T-helper 2 cell (primary cell): ENCODE measurements around the gene TUSC2.

Experiments used
- DNase-seq, 5 experiments: peaks; one replicate each; pipeline versions ENCODE4 v3.0.0 to v3.0.0-alpha.2; 2012 to 2022

TUSC2 gene

DNA sequence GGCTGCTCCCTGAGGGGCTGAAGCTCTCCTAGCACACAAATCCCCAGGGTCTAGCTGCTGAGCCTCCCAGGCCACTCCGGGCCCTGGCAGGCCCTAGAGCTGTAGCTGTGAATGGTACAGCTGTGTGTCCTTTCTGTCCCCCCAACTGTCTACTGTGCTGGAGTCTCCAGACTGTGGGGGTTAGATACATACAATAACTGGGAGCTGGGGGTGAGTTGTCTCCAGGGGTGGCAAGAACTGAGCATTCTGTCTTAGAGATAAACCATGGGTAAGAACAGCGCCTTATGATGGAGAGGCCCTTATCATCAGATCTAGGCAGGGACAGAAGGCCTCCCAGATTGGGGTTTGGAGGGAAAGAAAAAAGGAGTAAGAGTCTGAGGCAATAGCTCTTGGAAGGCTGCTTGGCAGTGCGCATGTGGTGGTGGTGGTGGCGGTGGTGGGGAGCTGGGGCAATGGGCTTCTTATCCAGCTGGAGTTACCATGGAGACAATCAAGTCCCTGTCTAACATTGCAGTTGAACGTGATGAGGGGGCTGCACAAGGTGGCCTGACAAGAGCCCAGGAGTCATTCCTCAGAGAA lies 26.3 kb upstream of the TUSC2 start:
- no peak for DNase-seq

DNA sequence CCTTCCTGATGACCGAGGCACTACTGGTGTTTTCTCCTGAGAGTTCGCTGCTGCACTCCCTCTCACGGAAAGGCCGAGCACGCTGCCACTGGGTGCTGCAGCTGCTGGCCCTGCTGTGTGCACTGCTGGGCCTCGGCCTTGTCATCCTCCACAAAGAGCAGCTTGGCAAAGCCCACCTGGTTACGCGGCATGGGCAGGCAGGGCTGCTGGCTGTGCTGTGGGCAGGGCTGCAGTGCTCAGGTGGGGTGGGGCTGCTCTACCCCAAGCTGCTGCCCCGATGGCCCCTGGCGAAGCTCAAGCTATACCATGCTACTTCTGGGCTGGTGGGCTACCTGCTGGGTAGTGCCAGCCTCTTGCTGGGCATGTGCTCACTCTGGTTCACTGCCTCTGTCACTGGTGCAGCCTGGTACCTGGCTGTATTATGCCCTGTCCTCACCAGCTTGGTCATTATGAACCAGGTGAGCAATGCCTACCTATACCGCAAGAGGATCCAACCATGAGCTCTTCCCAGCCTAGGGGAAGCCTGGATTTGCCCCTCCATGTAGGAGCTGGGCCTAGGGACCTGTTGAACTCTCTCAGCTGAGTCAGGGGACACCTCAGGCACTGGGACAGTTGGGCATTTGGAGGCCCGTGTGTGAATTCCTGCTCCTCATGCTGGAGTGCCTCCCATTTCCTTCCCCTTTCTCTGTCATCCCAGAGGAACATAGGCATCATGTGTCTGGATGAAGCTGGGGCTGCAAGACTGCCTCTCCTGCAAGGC lies 25.4 kb upstream of the TUSC2 start:
- no peak for DNase-seq

DNA sequence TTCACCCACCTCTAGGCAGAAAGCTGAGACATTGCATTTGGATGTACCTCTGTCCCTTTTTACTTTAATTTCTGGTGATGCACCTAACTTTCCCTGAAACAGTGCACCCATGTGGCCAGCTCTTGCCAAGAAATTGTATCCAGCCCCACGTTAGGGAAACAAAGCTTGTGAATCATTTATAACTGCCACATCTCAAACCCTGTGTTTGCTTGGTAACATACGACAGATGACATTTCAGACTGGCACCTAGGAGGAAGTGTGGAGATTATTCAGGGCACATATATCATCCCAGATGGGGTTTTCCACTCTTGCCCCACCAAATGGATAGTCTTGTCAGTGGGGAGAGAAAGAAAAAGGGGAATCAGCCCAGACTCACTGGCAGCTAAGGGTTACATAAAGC lies 24.8 kb upstream of the TUSC2 start:
- DNase-seq: peak in 1 of 5 experiments; percentile 44

DNA sequence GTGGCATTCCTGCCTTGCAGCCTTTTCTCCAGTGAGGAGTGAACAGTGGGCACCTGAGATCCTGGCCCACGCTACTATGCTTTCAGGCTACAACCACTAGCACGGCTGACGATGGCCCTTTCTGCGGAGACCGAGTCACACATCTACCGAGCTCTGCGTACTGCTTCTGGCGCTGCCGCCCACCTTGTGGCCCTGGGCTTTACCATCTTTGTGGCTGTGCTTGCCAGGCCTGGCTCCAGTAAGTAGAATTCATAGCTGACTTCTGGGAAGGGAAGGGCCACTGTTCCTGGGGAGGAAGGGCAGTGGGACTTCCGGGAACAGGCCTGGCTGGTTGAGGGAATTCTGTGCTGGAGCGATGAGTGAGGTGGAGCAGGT lies 23.3 kb upstream of the TUSC2 start:
- no peak for DNase-seq

DNA sequence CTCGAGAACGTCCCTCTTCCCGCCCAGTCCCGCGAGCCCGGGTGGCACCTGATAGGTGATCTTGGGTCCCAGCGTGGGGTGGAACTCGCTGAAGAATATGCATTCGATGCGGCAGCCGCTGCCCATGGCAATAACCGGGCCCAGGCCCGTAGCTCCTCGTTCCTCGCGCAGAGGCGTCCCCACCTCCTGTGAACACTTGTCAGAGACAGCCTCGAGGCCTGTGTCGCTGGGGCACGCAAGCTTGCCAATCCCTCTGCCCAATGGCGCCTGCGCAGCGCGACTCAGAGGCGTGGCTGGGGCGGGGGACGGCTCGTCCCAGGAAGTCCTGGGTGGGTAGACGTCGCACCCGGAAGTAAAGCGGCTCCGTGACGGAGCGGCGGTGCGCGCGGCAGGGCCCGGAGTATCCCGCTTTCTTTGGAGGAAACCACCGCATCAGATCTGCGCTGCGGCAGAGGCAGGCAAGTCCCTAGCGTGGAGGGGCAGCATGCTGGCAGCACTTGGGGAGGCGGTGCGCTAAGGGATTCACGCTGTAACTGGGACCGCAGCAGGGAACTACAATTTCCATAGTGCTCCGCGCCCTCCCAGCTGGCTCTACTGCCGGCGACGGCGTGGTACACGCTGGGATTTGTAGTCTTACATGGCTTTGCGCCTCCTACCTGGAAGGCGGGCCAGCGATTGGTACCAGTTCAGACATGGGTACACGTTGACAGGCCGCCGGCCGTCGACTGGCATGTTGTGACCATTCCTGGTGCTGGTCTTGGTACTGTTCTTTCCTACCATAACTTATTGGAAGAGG lies 22.7 kb upstream of the TUSC2 start, which contains the start of the genes CYB561D2 and NPRL2:
Gene CYB561D2, plus strand, starts transcription at position 336 of the 796 bp plus-strand sequence. CDS start 572 bp downstream, outside the sequence.
Gene NPRL2, minus strand, starts transcription at position 249 of the 796 bp plus-strand sequence. Its CDS starts 123 bp downstream, at position 126.
- peak; percentile 97 to 99 (median 99) for DNase-seq

DNA sequence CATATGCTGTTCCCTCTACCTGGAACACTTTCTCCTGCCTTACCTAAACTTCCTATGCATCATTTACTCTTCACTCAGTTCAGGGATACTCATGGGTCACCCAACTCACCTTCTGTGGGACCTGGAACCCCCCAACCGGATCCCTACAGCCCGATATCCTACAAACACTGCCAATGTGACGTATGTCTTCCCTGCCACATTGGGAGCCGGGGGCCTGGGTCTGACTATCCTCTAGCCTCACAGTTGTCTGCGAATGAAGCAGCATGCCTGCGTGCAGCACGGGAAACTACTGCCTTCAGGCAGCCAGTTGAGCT lies 22.1 kb upstream of the TUSC2 start:
- DNase-seq: no peak

DNA sequence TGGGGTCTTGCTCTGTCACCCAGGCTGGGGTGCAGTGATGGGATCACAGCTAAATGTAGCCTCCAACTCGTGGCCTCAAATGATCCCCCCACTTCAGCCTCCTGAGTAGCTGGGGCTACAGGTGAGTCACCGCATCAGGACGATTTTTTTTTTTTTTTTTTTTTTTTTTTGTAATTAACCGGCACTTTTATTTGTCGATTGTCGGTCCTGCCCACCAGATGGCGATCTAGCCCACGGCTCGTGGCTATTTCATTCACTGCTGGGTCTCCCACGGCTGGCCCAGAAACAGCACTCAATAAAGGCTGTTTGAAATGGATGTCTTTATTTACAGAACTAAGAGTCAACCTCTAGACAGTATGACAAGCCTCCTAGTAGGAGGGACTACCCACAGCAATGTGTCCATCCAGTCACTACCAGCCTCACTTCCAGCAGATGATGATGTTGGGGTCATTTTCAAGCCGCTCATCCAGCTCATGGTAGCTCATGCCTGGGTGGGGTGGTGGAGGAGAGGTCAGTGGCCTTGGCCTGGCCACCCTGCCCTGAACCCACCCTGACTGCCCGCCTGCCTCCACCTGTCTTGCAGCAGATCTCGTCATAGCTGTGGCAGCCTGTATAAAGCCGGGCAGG lies 19.3 kb upstream of the TUSC2 start:
- DNase-seq: peak; percentile 48 to 82 (median 64)

DNA sequence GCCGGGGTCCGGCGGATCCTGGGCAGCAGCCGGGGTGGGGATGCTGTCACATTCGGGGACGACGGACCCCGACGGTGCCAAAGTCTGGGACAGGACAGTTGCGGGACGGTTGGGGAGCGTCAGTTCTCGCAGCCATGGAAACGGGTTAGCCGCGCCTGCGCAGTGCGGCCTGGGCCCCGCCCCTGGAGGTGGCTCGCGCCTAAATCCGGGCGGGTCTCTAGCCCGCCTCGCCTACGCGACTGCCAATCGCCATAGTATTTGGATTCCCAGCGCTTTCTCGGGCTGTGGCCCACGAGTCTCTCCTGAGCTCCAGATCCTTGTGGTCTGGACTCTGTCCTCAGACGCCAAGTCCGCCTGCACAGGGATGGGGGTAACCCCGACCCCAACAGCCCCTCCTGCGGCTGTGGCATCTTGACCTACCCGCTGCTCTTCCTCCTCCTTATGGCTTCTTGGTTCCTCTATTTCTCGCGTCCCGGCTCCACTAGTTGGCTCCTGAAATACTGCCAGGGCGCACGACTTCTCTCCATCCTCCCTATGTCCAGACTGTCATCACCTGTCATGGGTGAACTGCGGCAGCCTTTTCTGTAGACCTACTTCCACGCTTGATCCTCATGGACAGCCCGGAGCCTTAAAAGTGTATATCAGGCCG lies 17.7 kb upstream of the TUSC2 start, which contains the start of gene ZMYND10:
Gene ZMYND10, minus strand, starts transcription at position 147 of the 649 bp plus-strand sequence. CDS start 153 bp downstream, outside the sequence.
- DNase-seq: peak; percentile 54 to 80 (median 64)

DNA sequence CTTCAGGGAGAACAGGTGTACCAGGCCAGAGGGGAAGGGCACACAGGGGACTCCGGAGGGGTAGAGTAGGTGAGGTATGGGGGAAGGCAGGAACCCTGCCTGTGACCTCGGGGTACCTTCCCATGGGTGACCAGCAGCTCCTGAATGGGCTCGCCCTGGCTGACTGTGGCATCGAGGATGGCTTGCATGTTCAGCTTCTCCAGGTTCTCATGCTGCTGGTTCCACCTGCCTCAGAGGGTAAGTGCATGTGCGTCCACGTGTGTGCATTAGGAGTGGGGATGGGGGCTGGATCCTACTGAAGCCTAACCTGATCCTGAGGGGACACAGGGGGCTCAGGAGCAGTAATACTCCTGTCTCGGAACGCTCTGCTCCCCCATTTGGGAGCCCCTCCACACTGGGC lies 17.0 kb upstream of the TUSC2 start:
- DNase-seq: no peak

DNA sequence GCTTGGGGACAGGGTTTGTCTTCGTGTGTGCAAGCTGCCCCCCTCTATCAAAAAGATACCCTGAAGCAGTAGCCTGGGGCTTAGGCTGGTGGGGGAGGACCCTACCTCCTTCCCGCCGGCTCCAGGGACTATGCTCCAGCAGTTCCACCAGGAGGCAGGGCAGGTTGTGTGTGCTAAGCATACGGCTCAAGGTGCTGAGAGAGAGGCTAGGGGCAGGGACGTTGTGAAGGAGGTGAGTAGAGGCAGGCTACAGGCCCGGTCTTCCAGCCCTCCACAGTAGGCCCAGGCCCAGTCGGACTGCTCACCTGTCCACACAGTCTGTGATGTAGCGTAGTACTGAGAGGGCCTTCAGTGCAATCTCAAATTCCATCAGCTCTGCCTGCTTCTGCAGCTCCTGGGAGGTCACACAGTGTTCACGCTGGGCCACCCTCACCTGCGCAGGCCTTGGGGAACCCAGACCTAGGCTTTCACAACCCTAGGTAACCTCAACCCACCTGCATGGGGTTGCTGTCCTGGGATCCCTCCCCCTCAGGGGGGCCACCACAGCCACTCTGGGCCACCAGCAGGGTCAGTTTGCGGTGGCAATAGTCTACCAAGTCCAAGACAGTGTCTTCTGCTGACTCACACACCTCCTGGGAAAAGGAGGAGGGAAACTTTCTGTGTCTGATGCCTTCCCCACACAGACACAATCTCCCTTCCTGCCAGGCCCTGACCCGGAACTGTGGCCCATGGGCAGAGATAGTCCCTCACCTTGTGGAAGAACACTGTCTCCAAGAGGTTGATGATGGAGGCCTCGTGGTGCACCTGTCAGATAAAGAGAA lies 15.0 kb upstream of the TUSC2 start:
- no peak for DNase-seq

DNA sequence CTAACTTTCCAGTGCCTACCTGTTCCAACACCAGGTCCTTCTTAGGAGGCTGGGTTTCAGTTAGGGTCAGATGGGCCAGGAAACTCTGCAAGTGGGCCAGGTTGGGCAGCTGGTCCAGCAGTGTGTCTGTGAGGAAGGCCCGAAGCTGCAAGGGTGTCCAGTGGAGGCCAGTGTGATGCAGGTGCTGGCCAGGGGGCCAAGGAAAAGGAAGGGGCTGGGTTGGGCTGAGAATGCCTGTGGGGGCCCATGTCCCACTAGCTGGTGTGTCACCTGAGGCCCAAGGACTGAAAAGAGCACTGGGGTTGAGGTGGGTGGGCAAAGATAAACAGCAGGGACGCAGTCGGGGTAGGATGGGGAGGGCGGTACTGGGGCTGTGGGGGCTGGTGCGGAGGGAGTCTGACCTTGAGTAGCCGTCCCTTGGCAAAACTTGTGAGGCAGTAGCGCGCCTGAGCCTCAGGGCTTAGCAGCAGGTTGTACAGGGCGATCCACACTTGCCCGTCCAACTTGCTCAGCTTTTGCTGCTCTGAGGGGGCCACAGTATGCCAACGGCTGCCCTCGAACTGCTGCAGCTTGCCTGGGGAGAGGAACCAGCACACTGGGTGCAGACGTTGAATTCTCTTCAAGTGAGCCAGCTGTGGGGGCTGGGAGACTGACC lies 14.1 kb upstream of the TUSC2 start:
- DNase-seq: no peak

DNA sequence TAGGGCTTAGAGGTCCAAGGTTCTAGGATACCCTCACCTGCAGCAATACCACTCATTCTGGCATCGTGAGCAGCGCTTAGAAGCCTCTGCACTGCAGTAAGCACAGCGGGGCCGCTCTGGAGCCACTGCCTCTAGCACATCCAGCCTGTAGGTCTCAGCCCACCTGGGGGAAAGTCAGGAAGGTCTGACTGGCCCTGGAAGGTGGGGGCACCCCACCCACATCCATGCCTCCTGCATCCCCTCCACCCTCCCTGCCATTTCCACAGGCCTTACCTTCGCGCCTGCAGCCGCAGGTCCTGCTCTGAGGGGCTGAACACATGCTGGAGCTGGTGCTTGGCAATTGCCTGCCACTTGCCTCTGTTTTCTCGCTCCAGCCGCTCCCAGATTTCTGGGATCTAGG lies 13.5 kb upstream of the TUSC2 start:
- DNase-seq: peak in 2 of 5 experiments; percentile 27 to 46

DNA sequence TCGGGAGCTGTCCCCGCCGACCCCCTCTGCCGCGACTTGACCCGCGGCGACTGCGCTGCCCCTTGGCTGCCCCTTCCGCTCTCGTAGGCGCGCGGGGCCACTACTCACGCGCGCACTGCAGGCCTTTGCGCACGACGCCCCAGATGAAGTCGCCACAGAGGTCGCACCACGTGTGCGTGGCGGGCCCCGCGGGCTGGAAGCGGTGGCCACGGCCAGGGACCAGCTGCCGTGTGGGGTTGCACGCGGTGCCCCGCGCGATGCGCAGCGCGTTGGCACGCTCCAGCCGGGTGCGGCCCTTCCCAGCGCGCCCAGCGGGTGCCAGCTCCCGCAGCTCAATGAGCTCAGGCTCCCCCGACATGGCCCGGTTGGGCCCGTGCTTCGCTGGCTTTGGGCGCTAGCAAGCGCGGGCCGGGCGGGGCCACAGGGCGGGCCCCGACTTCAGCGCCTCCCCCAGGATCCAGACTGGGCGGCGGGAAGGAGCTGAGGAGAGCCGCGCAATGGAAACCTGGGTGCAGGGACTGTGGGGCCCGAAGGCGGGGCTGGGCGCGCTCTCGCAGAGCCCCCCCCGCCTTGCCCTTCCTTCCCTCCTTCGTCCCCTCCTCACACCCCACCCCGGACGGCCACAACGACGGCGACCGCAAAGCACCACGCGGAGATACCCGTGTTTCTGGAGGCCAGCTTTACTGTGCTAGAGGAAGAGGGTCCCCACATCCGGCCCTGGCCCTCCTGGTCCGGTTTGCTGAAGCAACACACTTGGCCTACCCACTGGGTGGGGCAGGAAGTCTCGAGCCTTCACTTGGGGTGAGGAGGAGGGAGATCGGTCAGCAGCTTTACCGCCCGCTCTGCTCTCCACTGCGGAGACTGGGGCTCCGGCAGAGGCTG lies 12.7 kb upstream of the TUSC2 start, which contains the start of gene RASSF1:
Gene RASSF1, minus strand, starts transcription at position 389 of the 882 bp plus-strand sequence. Its CDS starts 31 bp downstream, at position 358.
- DNase-seq: peak; percentile 42 to 88 (median 51)

DNA sequence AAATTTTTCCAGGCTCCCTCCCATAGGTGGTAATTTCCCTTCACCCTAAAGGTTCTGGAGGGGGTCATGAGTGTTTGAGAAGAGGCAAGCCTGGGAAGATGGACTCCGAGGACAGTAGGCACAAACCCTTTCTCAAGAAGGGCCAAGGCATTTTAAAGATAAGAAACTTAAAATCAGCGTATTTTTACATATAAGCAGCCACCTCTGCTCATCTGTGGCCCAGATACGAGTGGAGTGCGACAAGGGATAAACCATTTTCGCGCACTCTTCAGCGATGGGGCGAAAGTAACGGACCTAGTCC lies 12.1 kb upstream of the TUSC2 start:
- no peak for DNase-seq

DNA sequence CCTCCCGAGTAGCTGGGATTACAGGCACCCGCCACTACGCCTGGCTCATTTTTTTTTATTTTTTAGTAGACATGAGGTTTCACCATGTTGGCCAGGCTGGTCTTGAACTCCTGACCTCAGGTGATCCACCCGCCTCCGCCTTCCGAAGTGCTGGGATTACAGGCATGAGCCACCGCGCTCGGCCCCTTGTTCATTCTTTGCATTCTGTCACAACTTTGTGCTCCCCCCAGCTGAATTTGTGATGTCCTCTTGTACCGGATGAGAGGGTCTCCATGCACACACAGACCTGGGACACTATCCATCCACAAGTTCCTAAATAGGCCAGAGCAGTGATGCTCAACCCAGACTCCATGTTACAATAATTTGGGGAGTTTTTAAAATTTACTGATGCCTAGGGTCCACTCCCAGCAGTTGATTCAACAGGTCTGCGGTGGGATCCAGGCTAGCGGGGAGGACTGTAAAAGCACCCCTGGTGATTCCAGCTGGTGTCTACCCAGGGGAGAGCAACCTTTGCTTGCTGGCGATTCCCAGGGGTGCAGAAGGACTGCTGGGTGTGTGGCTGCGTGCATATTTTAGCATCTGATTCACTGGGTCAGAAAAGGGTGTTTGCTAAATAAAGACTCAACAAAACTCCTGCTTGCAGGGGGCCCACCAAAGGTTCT lies 11.6 kb upstream of the TUSC2 start:
- no peak for DNase-seq

DNA sequence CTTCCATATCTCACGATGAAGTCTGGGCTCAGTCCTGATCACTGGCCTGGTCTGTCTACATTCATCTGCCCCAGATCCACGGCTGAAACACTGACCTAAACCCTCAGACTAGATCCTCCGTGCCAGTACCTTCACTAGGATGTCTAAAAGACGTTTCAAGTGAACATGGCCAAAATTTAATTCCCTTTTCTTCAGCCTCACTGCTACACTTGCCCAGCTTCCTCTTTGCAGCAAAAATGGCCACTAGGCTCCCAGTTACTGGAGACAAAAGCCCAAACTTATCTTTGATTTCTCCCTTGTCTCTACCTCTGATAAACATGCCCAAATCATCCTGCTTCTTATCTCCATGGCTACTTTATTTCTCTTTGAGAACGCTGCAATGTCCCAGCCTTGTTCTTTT lies 10.9 kb upstream of the TUSC2 start:
- no peak for DNase-seq

DNA sequence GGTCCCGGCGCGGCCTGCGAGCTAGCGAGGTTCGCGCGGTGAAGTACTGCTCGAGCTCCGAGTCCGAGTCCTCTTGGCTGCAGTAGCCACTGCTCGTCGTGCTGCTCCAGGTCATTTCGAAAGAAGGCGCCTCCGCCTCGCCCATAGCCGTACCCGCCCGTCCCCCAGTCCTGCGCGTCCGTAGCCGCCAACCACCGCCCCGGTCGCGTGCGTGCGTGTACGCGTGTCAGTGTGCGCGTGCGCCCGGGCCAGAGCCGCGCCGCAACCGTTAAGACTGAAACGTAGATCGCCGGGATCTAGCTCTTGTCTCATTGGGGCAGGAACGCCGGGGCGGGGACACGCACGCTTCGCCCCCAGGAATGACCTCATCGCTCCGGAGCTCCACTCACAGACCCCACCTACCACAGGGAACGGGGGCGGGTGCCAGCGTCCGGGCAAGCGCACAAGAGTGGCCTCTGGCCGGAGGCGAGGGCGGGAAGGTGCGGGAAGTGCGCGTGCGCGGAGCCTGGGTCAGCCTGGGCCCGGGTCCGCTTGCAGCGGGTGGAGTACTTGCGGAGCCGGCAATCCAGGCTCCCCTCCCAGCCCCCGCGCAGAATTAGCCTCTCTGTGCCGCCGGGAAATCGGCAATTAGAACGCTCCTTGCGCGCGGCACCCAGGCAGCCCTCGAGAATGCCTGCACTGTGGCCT lies 9.3 kb upstream of the TUSC2 start:
- peak; percentile 81 to 99 (median 93) for DNase-seq

DNA sequence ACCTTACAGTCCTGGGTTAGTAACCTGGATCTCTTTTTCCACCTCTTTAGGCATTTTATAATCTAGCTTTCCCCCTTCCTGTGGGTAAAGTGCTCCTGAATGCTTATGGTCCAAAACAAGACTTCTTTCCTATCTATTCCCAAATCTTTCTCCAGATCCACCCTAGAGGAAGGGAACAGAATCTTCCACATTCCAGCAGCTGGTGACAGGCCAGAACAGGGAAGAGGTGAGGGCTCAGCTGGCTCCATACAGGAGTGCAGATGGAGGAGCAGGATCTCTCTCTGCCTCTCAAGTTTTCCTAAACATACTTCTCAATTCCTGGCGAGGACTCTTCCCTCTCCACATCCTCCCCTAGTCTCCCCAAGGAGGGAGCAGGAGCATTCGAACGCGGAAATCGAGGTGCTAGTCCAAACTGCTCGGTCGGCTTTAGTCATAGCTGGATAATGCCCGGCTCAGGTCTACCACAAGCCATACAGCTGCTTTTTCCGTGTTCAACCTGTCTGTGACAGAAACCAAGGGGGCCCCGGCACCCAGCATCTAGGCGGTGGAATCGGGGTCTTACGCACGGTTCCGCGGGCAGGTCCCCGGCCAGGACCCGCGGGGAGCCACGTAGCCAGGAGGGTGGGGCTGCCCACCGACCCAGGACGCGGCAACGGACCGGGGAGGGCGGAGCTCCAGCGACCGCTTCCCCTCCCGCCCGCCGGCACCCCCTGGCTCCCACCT lies 8.6 kb upstream of the TUSC2 start:
- no peak for DNase-seq
